GM19099 (cell line): ENCODE results near the gene TREX2.

Experiments used
- POLR2A ChIP-seq: IDR thresholded peaks from 3 replicates; pipeline ENCODE4 v1.6.1; 2011; ENCODE audit warnings: low read depth; ENCODE audit not compliant: insufficient read length; ENCODE audit errors: extremely low read depth

TREX2 gene

GRCh38 chrX:153465691-153466380, 20.0 kb upstream of the TREX2 start:
- TF ChIP-seq POLR2A = no peak

DNA sequence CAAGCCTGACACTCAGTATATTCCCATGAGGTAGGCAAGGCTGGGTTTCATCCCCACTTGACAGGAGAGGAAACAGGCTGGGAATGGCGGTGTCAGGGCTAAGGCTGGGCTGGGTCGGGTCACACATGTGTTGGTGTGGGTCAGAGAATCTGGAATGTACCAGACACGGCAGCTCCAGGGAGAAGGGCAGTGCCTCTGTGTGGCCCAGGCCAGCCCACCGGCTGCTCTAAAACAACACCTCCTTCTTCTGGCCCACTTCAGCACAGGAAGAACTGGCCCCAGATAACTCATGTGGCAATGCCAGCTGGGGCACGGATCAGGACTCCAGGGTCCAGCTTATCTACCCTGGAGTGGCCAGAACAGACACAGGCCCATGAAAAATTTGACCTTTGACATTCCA, 18.3 kb upstream of the TREX2 start:
- TF ChIP-seq POLR2A = no peak

GRCh38 chrX:153463556-153463955, 17.7 kb upstream of the TREX2 start:
- TF ChIP-seq POLR2A = no peak

GRCh38 chrX:153463031-153463430, 17.2 kb upstream of the TREX2 start:
- TF ChIP-seq POLR2A = no peak

DNA sequence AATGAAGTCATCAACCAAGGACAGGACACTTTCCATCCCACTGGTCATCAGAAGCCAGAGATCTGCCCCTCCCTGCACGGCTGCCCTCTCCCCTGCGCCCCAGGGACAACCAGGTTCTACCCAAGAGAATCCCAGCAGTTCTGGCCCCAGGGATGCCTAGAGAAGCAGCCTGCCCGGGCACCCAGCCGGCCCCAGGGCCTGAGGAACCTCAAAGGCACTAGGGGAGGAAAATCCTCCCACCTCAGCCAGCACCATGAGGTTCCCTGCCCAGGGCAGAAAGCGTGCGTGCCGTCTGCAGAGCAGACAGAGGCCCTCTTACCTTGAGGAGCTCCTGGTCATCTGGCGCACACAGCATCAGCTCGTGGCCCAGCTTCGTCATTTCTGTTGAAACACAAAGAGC, 16.4 kb upstream of the TREX2 start:
- TF ChIP-seq POLR2A = no peak

DNA sequence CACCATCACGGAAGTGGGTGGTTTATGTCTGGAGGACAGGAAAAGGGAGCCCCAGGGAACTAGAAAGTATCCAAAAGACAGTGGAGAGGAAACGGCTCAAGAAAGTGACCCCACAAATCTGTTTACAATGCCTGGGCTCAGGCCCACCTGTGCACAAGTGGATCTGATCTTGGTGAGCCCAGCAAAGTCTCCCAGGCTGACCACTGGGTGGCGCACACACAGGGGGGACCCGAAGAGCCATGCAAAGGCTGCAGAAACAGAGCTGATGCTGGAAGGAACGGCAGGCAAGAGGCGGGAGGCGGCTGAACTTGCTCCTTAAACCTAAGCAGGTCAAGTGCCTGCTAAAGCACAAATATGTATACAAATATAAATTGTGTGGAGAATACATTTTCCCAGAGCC, 15.0 kb upstream of the TREX2 start:
- TF ChIP-seq POLR2A = no peak

DNA sequence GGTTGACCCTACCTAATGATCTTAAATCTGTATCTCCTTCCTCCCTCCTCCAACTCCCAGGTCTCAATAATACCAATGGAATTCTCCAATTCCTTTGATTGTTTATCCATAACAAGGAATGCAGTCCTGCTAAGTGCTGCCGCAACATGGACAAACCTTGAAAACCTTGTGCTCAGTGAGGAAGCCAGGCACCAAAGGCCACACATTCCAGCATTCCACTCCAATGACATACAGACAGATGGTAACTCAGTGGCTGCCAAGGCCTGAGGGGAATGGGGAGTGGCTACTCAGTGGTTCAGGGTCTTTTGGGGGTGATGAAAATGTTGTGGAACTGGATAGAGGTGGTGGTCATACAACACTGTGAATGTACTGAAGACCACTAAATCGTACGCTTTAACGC, 14.1 kb upstream of the TREX2 start:
- no peak for TF ChIP-seq POLR2A

GRCh38 chrX:153458476-153458875, 12.6 kb upstream of the TREX2 start:
- no peak for TF ChIP-seq POLR2A

- TF ChIP-seq POLR2A = no peak
These were observed 12.1 kb upstream of the TREX2 start for GRCh38 chrX:153457827-153458466.

DNA sequence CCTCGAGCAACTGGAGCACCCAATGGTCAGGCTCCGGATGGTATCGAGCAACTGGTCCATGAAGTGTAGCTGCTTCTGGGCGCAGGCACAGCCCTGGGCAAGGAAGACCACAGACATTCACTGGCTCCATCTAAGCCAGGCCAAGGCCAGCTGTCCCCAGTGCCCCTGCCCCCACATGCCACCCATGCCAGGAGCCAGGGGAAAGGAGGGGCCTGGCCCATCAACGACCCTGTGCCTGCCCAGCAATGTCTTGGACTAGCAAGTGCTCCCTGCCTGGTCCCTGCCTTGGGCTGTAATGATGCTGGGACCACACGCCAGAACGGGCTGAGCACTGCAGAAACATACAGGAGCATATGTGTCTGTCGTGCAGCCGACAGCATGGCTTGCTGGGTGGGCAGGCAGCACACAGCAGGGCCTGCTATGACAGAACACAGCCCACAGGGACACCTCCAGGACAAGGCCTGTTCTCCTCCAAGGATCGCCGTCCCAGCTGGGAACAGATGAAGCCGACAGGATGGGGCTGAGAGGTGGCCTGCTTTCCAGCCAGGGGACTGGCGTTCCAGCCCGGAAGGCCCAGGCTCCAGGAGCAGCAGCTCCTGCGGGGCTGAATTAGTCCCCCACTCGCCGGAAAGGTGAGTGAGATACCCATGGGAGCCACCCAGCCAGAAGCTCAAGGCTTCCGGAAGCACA, 11.4 kb upstream of the TREX2 start:
- TF ChIP-seq POLR2A = no peak

DNA sequence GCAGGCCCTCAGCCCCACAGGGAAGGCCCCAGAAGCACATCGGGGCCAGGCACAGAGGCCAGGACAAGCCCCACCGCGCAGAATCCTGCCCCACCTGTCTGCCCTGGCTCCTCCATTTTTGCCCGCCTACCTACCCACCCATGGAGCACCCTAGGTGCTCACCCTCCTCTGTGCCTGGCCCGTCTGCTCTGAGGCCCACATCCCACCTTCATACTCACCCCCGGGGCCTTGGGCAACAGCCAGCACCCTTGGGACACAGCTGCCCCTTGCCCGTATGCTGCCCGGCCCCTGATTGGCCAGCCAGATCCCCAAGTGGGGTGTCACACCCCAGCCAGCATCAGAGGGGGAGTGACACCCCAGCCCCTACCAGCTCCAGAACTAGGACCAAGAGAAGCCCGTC, 10.8 kb upstream of the TREX2 start:
- no peak for TF ChIP-seq POLR2A

DNA sequence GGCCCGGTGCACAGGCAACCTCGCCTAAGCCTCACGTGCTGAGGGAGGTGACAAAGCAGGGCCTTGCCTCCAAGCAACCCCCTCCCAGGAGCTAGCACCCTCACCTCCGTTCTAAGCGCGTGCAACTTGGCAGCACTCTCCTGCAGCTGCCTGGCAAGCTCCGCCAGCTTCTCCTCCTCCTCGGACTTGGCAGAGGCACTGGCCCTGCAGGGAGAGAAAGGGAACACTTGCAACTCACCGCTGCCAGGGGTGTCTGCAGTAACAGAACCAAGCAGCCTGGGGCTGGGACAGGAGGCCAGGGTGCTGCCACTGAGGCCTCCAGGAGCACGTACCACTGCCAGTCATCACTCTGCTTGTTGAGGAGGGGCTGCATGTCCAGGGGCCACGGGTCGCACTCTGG, 10.3 kb upstream of the TREX2 start:
- no peak for TF ChIP-seq POLR2A

DNA sequence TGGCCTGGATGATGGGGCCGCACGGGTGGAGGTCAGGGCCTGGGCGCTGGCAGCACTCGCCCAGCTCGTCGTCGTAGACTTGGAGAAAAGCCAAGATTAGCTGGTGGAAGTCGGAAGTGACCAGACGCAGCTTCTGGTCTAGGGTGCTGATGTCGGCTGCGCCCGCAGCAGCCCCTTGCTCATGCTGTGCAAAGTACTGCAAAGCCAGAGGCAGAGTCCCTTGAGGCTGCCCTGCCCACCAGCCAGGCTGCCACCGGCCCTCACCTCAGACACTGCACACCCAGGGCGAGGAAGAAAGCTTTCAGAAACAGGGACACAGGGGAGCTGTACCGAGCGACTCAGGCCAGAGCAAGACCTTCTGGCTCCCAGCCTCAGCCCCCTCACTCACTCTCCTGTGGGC, 9.7 kb upstream of the TREX2 start:
- TF ChIP-seq POLR2A = no peak

- no peak for TF ChIP-seq POLR2A
These were observed 9.2 kb upstream of the TREX2 start for GRCh38 chrX:153454901-153455550.

DNA sequence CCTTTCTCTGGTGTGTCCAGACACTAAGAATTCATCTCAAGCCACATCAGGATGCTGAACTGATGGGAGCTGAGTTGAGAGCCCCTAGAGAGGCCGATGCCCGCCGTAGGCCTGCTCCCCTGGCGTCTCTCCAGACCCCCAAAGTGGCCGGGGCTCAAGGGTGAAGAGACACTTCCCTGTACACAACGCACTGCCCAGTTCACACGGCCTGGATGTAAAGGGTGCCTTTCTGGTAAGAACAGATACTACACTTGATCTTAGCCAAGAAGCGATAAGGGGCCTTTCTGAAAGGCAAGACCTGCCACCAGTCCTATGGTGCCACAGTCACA, 5.1 kb upstream of the TREX2 start:
- TF ChIP-seq POLR2A = no peak
